ENCODE data around the gene PRKN.

PRKN gene

GRCh38 chr6:161677188-161677587 is 1050.4 kb downstream of the PRKN start:
- no peak for TF ChIP-seq ZNF274 (IDR thresholded peaks at IDR 0.05; ENCODE audit: low read depth, low read length)

GRCh38 chr6:161676586-161676985 is 1051.0 kb downstream of the PRKN start:
- H3K4me3 ChIP-seq (ENCODE audit: low read length) = no peak overlapping the region
- no peak for TF ChIP-seq ZNF274 (IDR thresholded peaks at IDR 0.05; ENCODE audit: low read depth, low read length)

More at GRCh38 chr6:161677188-161677587, 1050.4 kb downstream of the PRKN start:
- H3K4me3 ChIP-seq (ENCODE audit: low read length) = no peak overlapping the region

- no peak for TF ChIP-seq ZNF274 (IDR thresholded peaks at IDR 0.05; ENCODE audit: low read depth, low read length)
- H3K4me3 ChIP-seq (ENCODE audit: low read length) = no peak overlapping the region
Observed at GRCh38 chr6:161674930-161675682, 1052.5 kb downstream of the PRKN start.

DNA sequence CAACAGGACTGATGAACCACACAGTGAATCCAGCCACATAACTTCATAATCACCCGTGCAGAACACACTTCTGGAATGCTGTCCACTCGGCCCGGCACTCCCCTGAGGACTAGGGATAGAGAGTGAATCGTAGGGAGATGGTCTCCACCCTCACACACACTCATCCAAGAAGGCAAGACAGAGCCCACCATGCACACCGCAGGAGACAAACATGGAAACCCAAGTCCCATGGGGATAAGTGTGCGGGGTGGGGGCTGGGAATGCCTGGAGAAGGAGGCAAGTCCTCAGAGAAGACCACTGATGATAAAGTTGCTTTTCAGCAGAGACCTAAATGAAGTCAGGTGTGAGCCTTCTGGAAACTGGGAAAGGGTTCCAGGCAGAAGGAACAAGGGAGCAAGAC is 1054.5 kb downstream of the PRKN start:
- no peak for TF ChIP-seq ZNF274 (IDR thresholded peaks at IDR 0.05; ENCODE audit: low read depth, low read length)
- H3K4me3 ChIP-seq (ENCODE audit: low read length) = no peak overlapping the region

DNA sequence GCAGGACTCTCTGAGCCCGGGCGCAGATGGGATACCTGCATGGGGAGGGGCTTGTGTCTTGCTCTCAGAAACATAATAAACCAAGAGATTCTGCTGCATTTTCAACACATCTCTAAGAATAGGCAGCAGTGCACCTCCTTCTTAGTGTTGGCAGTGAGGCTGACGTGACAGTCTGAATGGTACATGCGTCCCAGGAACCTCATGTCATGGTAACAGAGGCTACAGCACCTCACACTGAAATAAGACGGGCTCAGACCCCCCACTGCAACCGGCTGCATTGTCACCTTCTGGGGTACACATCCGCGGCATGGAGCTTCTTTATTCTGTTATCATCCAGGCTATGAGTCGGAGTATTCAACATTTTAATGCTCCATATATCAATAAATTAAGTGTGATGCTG is 1056.4 kb downstream of the PRKN start:
- no peak for TF ChIP-seq ZNF274 (IDR thresholded peaks at IDR 0.05; ENCODE audit: low read depth, low read length)
- H3K4me3 ChIP-seq (ENCODE audit: low read length) = no peak overlapping the region

- TF ChIP-seq ZNF274 (IDR thresholded peaks at IDR 0.05; ENCODE audit: low read depth, low read length) = no peak
Observed at GRCh38 chr6:161668665-161669064, 1058.9 kb downstream of the PRKN start.

DNA sequence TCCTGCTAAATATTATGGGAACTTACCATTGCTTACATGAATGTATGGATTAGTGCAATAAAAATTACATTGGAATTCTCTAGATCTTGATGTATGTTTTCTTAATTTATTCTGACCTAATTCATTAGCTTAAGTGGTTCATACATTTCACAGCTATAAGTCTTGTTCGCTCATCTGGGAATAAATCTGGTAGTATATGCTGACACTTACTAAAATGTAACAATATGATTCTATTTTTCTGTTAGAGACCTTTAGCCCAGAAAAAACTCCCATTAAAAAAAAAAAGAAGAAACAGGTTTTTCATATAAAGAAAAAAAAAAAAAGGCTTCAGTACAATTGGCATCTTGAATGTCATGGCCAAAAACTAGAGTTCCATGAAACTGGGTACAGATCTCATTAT is 1059.6 kb downstream of the PRKN start:
- TF ChIP-seq ZNF274 (IDR thresholded peaks at IDR 0.05; ENCODE audit: low read depth, low read length) = no peak
- H3K4me3 ChIP-seq (ENCODE audit: low read length) = no peak overlapping the region

More at GRCh38 chr6:161668665-161669064, 1058.9 kb downstream of the PRKN start:
- H3K4me3 ChIP-seq (ENCODE audit: low read length) = no peak overlapping the region

DNA sequence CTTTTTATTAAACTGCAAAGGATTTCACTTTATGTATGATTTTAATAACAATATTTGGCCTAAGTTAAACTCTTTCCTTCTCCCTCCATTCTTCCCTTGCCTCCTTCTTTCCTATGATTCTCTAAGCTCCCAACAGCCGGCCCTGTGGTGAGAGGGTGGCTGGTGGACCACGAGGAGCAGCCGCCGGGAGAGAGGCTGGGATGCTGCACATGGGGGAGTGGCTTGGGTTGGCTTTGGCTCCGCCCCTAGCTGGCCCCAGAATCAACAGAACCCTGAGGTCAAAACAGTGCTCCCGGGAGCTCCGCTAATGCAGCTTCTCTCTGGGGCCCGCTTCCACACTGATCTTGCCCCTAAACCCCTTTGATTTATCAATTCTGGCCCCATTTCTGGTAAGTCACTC is 1063.9 kb downstream of the PRKN start:
- TF ChIP-seq ZNF274 (IDR thresholded peaks at IDR 0.05; ENCODE audit: low read depth, low read length) = no peak
- H3K4me3 ChIP-seq (ENCODE audit: low read length) = no peak overlapping the region

DNA sequence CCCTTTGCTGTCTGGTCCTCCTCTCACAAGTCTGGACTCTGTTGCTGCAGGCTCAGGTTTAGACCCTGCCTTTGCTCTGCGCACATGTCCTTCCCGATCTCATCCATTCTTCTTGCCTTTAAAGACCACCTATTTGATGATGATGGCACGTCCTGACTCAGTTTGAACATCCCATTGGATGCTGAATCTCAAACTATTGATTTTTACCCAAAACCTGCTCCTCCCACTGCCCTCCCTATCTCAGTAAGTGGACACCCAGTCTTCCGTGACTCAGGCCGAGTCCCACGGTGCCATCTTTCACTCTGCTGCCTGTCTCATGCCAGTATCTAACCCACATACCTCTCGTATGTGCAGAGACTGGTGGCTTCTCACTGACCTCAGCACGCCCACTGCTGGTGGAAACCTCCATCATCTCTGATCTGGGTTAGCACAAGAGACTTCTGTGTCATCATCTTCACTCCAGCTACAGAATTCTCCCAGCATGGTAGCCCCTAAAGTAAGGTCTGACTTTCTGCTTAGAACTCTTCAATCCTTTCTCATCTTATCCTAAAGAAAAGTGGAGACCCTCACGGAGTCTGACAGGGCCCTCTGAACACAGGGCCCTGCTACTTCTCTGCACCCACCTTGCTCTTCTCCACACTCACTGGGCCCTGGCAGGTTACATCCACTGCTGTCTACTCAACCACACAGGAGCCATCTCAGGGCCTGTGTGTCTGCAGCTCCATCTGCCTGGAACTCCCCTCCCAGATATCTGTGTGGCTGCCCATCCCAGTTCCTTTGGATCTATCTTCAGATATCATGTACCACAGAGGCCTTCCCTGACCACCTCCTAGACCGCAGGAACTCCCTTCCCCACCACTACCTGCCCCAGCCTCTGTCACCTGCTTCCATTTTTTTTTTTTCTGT is 1066.6 kb downstream of the PRKN start:
- TF ChIP-seq ZNF274 (IDR thresholded peaks at IDR 0.05; ENCODE audit: low read depth, low read length) = no peak
- no peak overlapping the region for H3K4me3 ChIP-seq (ENCODE audit: low read length)

GRCh38 chr6:161658211-161658610 is 1069.4 kb downstream of the PRKN start:
- no peak for TF ChIP-seq ZNF274 (IDR thresholded peaks at IDR 0.05; ENCODE audit: low read depth, low read length)
- no peak overlapping the region for H3K4me3 ChIP-seq (ENCODE audit: low read length)

- no peak overlapping the region for H3K4me3 ChIP-seq (ENCODE audit: low read length)
- TF ChIP-seq ZNF274 (IDR thresholded peaks at IDR 0.05; ENCODE audit: low read depth, low read length) = no peak
Observed at GRCh38 chr6:161654209-161654608, 1073.4 kb downstream of the PRKN start.

- no peak overlapping the region for H3K4me3 ChIP-seq (ENCODE audit: low read length)
- TF ChIP-seq ZNF274 (IDR thresholded peaks at IDR 0.05; ENCODE audit: low read depth, low read length) = no peak
Observed at GRCh38 chr6:161651949-161652348, 1075.6 kb downstream of the PRKN start.

DNA sequence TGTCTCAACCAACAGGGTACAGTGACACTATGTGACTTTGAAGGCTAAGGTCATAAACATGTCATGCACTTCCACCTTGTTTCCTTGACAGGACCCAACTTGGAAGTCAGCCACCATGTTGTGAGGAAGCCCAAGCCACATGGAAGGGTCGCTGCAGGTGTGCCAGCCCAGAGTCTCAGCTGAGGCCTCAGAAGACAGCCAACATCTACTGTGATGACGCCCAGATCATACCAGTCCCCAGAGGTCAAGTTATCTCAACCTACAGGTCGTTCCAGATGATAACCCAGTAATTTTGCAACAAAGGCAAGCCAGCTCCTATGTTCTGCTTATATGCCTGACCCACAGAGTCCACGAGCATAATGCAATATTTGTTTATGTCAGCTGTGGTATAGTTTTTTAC is 1077.7 kb downstream of the PRKN start:
- no peak overlapping the region for H3K4me3 ChIP-seq (ENCODE audit: low read length)
- no peak for TF ChIP-seq ZNF274 (IDR thresholded peaks at IDR 0.05; ENCODE audit: low read depth, low read length)

- H3K4me3 ChIP-seq (ENCODE audit: low read length) = no peak overlapping the region
- TF ChIP-seq ZNF274 (IDR thresholded peaks at IDR 0.05; ENCODE audit: low read depth, low read length) = no peak
Observed at GRCh38 chr6:161649068-161649467, 1078.5 kb downstream of the PRKN start.

DNA sequence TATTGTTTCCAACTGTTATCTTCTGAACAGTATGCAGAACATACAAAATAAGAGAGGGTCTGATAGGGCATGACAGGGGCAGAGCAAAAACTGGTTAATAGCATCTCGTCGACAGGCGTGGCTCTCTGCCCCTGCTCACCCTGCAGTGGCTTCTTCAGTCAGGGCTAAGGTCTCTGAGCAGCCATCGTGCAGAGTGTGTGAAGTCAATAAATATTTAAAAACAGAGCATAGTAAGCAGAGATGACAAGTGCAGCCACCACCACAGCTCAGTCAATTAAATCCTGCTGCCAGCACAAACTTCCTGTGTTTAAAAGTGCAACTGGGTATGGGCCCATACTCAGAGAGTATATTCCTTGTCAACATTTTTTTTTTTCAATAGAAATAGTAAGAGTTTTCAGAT is 1080.3 kb downstream of the PRKN start:
- H3K4me3 ChIP-seq (ENCODE audit: low read length) = no peak overlapping the region
- TF ChIP-seq ZNF274 (IDR thresholded peaks at IDR 0.05; ENCODE audit: low read depth, low read length) = no peak

Data from GM08714 (cell line).